ENCODE measurements around the gene TGFBR2.

The TGFBR2 gene

GRCh38 chr3:30604093-30604492 lies 2.3 kb upstream of the TGFBR2 start:
- no peak for DNase-seq

- no peak for DNase-seq
Measured at GRCh38 chr3:30604558-30604957, 1.8 kb upstream of the TGFBR2 start.

GRCh38 chr3:30605005-30605404 lies 1.4 kb upstream of the TGFBR2 start:
- no peak for DNase-seq

GRCh38 chr3:30605706-30606300 lies 598 bp upstream of the TGFBR2 start:
- no peak for DNase-seq

GRCh38 chr3:30607032-30607833 lies 832 bp downstream of the TGFBR2 start:
- peak; percentile 73 for DNase-seq

- DNase-seq = no peak
Measured at GRCh38 chr3:30608598-30608947, 2.2 kb downstream of the TGFBR2 start.

GRCh38 chr3:30609930-30610701 lies 3.7 kb downstream of the TGFBR2 start:
- DNase-seq = no peak

- DNase-seq = peak; percentile 56
Measured at GRCh38 chr3:30610702-30611368, 4.4 kb downstream of the TGFBR2 start.

- DNase-seq = no peak
Measured at GRCh38 chr3:30611613-30612436, 5.4 kb downstream of the TGFBR2 start.

GRCh38 chr3:30612437-30613132 lies 6.2 kb downstream of the TGFBR2 start:
- no peak for DNase-seq

GRCh38 chr3:30613133-30613825 lies 6.9 kb downstream of the TGFBR2 start:
- DNase-seq = no peak

GRCh38 chr3:30614373-30614772 lies 8.0 kb downstream of the TGFBR2 start:
- DNase-seq = no peak

GRCh38 chr3:30614943-30615342 lies 8.5 kb downstream of the TGFBR2 start:
- DNase-seq = no peak

GRCh38 chr3:30615615-30616346 lies 9.4 kb downstream of the TGFBR2 start:
- DNase-seq = no peak

- DNase-seq = no peak
Measured at GRCh38 chr3:30616347-30617027, 10.1 kb downstream of the TGFBR2 start.

- no peak for DNase-seq
Measured at GRCh38 chr3:30617069-30617468, 10.7 kb downstream of the TGFBR2 start.

- DNase-seq = no peak
Measured at GRCh38 chr3:30617653-30618052, 11.3 kb downstream of the TGFBR2 start.

GRCh38 chr3:30618526-30618925 lies 12.1 kb downstream of the TGFBR2 start:
- no peak for DNase-seq

GRCh38 chr3:30619318-30619717 lies 12.9 kb downstream of the TGFBR2 start:
- no peak for DNase-seq
